CD14-positive monocyte (primary cell): Measurements from ENCODE around the gene ESRRG. TPM values are rescaled to one million over a fixed set of nuclear protein-coding genes. Genes with fewer than 3 reads are reported as not detected.

Experiments
- DNase-seq, 3 donors: peaks; one replicate each; pipeline ENCODE4 v3.0.0-alpha.2; 2011 to 2022
- H2AFZ ChIP-seq: 2 replicates; pipeline ENCODE4 v1.6.0; 2012; ENCODE audit warnings: mild to moderate bottlenecking, low read depth, low read length, inconsistent platforms; ENCODE audit not compliant: insufficient read depth, poor library complexity, severe bottlenecking
- H3K27ac ChIP-seq, 2 donors: 1 replicate in 1 of 2; 2 replicates in 1 of 2; pipeline ENCODE4 v1.5.1; 2012 to 2013; ENCODE audit warnings: low read length in 2 of 2, control low read depth in 1 of 2, inconsistent platforms in 1 of 2, low read depth in 1 of 2, mild to moderate bottlenecking in 1 of 2
- H3K27me3 ChIP-seq, 2 donors: one replicate each; pipeline versions ENCODE4 v1.6.0 to v1.6.1; 2011 to 2013; ENCODE audit warnings: low read length in 2 of 2; ENCODE audit not compliant: control insufficient read depth in 2 of 2, insufficient read depth in 2 of 2
- H3K36me3 ChIP-seq, 2 donors: replicated peaks in 1 of 2; 1 replicate in 1 of 2; 2 replicates in 1 of 2; pipeline versions ENCODE4 v1.5.1 to v1.6.1; 2012 to 2013; ENCODE audit warnings: low read length in 2 of 2, control low read depth in 1 of 2, inconsistent platforms in 1 of 2, mild to moderate bottlenecking in 1 of 2; ENCODE audit not compliant: insufficient read depth in 2 of 2, control insufficient read depth in 1 of 2
- H3K4me1 ChIP-seq, 2 donors: 1 replicate in 1 of 2; 2 replicates in 1 of 2; pipeline versions ENCODE4 v1.5.1 to v1.6.1; 2012 to 2013; ENCODE audit warnings: low read length in 2 of 2, control low read depth in 1 of 2, inconsistent platforms in 1 of 2, mild to moderate bottlenecking in 1 of 2, moderate library complexity in 1 of 2; ENCODE audit not compliant: insufficient read depth in 2 of 2, control insufficient read depth in 1 of 2
- H3K4me2 ChIP-seq: replicated peaks from 2 replicates; pipeline ENCODE3; 2012; ENCODE audit warnings: low read length, moderate library complexity, mild to moderate bottlenecking; ENCODE audit not compliant: poor library complexity, severe bottlenecking; ENCODE audit errors: extremely low read depth
- H3K4me3 ChIP-seq, 3 experiments: fragments of 200-600 bp in 1 of 3; sonication (generic) in 1 of 3; replicated peaks in 1 of 3; 1 replicate in 2 of 3; 2 replicates in 1 of 3; pipeline ENCODE4 v1.5.1; 2011 to 2013; ENCODE audit warnings: low read length in 3 of 3, mild to moderate bottlenecking in 3 of 3, control low read depth in 2 of 3, low read depth in 2 of 3, inconsistent platforms in 1 of 3, moderate library complexity in 1 of 3
- H3K79me2 ChIP-seq: 2 replicates; pipeline ENCODE4 v1.6.0; 2012; ENCODE audit warnings: mild to moderate bottlenecking, control low read depth, inconsistent platforms, low read length, moderate library complexity; ENCODE audit not compliant: insufficient read depth
- H3K9ac ChIP-seq: 2 replicates; pipeline ENCODE4 v1.6.0; 2017; ENCODE audit warnings: low read length, mild to moderate bottlenecking; ENCODE audit not compliant: insufficient read depth, poor library complexity, severe bottlenecking
- H3K9me3 ChIP-seq, 2 donors: replicated peaks in 1 of 2; 1 replicate in 1 of 2; 2 replicates in 1 of 2; pipeline versions ENCODE4 v1.5.1 to v1.6.1; 2012 to 2013; ENCODE audit warnings: low read length in 2 of 2, control low read depth in 1 of 2; ENCODE audit not compliant: control insufficient read depth in 1 of 2, insufficient read depth in 1 of 2
- H4K20me1 ChIP-seq: 2 replicates; pipeline ENCODE4 v1.6.0; 2012; ENCODE audit warnings: mild to moderate bottlenecking, low read length, control low read depth, moderate library complexity; ENCODE audit not compliant: insufficient read depth
- H3K27ac Mint-ChIP-seq, 7 donors: one replicate each; pipeline ENCODE4 v1.8.0; 2020; ENCODE audit warnings: mild to moderate bottlenecking in 7 of 7, mixed read lengths in 7 of 7, moderate library complexity in 6 of 7, inconsistent platforms in 2 of 7
- H3K27me3 Mint-ChIP-seq, 3 donors: one replicate each; pipeline ENCODE4 v1.8.0; 2021 to 2022; ENCODE audit warnings: low read depth in 3 of 3, mild to moderate bottlenecking in 3 of 3, mixed read lengths in 3 of 3, moderate library complexity in 3 of 3, inconsistent platforms in 1 of 3
- H3K36me3 Mint-ChIP-seq, 2 donors: one replicate each; pipeline ENCODE4 v1.8.0; 2020; ENCODE audit warnings: mixed read lengths in 2 of 2, inconsistent platforms in 1 of 2, mild to moderate bottlenecking in 1 of 2
- H3K4me1 Mint-ChIP-seq: one replicate; pipeline ENCODE4 v1.8.0; 2020; ENCODE audit warnings: mild to moderate bottlenecking, mixed read lengths
- H3K4me3 Mint-ChIP-seq, 2 donors: one replicate each; pipeline ENCODE4 v1.8.0; 2020; ENCODE audit warnings: mild to moderate bottlenecking in 2 of 2, mixed read lengths in 2 of 2, moderate library complexity in 1 of 2
- H3K9me3 Mint-ChIP-seq, 7 donors: one replicate each; pipeline ENCODE4 v1.8.0; 2020 to 2022; ENCODE audit warnings: mixed read lengths in 7 of 7, mild to moderate bottlenecking in 6 of 7, moderate library complexity in 6 of 7, inconsistent platforms in 2 of 7
- CTCF ChIP-seq: fragments of 200-600 bp; IDR thresholded peaks from one replicate; pipeline ENCODE4 v1.8.0; 2022; ENCODE audit warnings: antibody characterized with exemption, mild to moderate bottlenecking
- WGBS: methylation state at CpG from one replicate; pipeline ENCODE4 v1.1.5; 2013; ENCODE audit warnings: missing lambda C conversion rate; ENCODE audit not compliant: insufficient coverage; 5-methylcytosine and 5-hydroxymethylcytosine counted together
- intact Hi-C, 2 donors: fragments of 100-400 bp; cut with micrococcal nuclease; formaldehyde crosslinking; loops; one replicate each; pipeline versions ENCODE4 v1.15.0 to v1.15.1; 2023
- polyA plus RNA-seq, 3 donors: library from polyadenylated mRNA; depleted of rRNA in 1 of 3; unstranded in 2 of 3; stranded (reverse) in 1 of 3; fragments of 300-500 nt in 2 of 3; fragments of >200 nt in 1 of 3; fragmentation: Illumina TruSeq in 2 of 3; gene quantifications; 1 replicate in 2 of 3; 2 replicates in 1 of 3; pipeline ENCODE4 v1.2.3, GENCODE V29; 2012 to 2021

ESRRG gene
- polyA plus RNA-seq, 3 donors, result not detected

DNA sequence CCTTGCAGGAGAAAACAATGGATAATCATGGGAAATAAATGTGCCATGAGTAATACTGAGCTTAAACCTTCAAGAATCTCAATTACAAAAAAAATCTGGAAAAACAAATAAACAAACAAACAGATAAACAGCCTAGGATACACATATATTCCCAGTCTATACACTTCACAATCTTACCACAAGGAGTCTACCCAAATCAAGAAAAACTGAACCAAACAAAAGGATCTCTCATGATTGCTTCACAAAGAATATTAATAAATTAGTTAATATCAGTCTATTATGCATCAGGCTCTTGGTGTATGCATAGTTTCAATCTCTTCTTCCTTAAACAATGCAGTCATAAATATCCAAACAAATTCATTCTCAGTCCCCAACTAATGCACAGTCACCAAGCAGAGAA lies 3.2 kb upstream of the ESRRG start:
- no peak overlapping the region for H3K27ac Mint-ChIP-seq
- no peaks in the 10 kb centered on the region for H3K36me3 Mint-ChIP-seq
- H3K36me3 ChIP-seq, result no peaks in the 10 kb centered on the region
- H2AFZ ChIP-seq, result no peak overlapping the region
- H3K4me1 ChIP-seq, result no peaks in the 10 kb centered on the region
- no peak overlapping the region for H3K4me2 ChIP-seq
- intact Hi-C loops, result no loop called here
- H4K20me1 ChIP-seq, result no peaks in the 10 kb centered on the region
- H3K27me3 Mint-ChIP-seq, result peaks cover 13 to 17% (median 16%) of the 10 kb centered on the region in 3 donors
- no peak overlapping the region for H3K27ac ChIP-seq
- H3K9me3 ChIP-seq, result no peaks in the 10 kb centered on the region
- no peak for TF ChIP-seq CTCF
- no peak for DNase-seq
- no peak overlapping the region for H3K4me3 ChIP-seq
- H3K9me3 Mint-ChIP-seq, result peaks cover 0 to 5% (median 0%) of the 10 kb centered on the region in 7 donors
- H3K4me1 Mint-ChIP-seq, result no peaks in the 10 kb centered on the region
- no peak overlapping the region for H3K9ac ChIP-seq
- H3K4me3 Mint-ChIP-seq, result no peak overlapping the region
- H3K79me2 ChIP-seq, result no peaks in the 10 kb centered on the region
- peaks cover 13 to 33% of the 10 kb centered on the region in 2 donors for H3K27me3 ChIP-seq

DNA sequence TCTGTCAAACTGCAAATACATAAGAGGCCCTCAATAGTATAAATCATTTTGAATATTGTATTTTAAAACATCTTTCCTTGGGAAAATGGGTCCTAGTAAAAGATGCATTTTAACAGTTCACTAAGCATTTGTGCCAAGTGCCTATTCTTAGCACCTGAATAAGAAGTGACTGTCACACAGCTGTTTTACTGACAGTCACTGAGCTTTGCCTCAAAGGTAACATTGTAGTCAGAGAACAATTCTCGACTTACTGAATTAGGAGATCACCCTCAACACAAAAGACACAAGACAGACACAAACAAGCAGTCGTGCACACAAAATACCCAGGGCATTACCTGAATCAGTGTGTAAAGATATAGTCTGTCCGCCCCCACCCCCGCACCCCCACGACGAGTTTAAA lies 408 bp downstream of the ESRRG start:
- no peak for DNase-seq
- H3K4me2 ChIP-seq, result no peak overlapping the region
- H3K4me1 ChIP-seq, result no peaks in the 10 kb centered on the region
- TF ChIP-seq CTCF, result no peak
- no peak overlapping the region for H3K27ac Mint-ChIP-seq
- no peak overlapping the region for H2AFZ ChIP-seq
- H3K9me3 Mint-ChIP-seq, result peaks cover 0 to 5% (median 0%) of the 10 kb centered on the region in 7 donors
- H3K9ac ChIP-seq, result no peak overlapping the region
- H3K36me3 ChIP-seq, result no peaks in the 10 kb centered on the region
- intact Hi-C loops, result no loop called here
- H4K20me1 ChIP-seq, result no peaks in the 10 kb centered on the region
- no peak overlapping the region for H3K27ac ChIP-seq
- no peaks in the 10 kb centered on the region for H3K79me2 ChIP-seq
- H3K36me3 Mint-ChIP-seq, result no peaks in the 10 kb centered on the region
- H3K4me1 Mint-ChIP-seq, result no peaks in the 10 kb centered on the region
- no peaks in the 10 kb centered on the region for H3K9me3 ChIP-seq
- peaks cover 13 to 17% (median 16%) of the 10 kb centered on the region in 3 donors for H3K27me3 Mint-ChIP-seq
- no peak overlapping the region for H3K4me3 ChIP-seq
- H3K27me3 ChIP-seq, result peaks cover 13 to 33% of the 10 kb centered on the region in 2 donors
- WGBS, result 0% methylated on average over 2 of the region's 6 CpGs
- no peak overlapping the region for H3K4me3 Mint-ChIP-seq
